HepG2 (cell line): ENCODE results near the gene YY1. TPM values are rescaled to one million over a fixed set of nuclear protein-coding genes. Genes with fewer than 3 reads are reported as not detected.

Experiments
- CBFB ChIP-seq: sonication (generic); formaldehyde crosslinking; IDR thresholded peaks from 2 replicates; pipeline ENCODE4 v1.4.0; 2020; ENCODE audit warnings: missing genetic modification reagents
- EHMT2 ChIP-seq: fragments of 200-600 bp; sonication (generic); IDR thresholded peaks from 2 replicates; pipeline ENCODE4 v1.7.0; 2017; ENCODE audit warnings: antibody characterized with exemption, low read depth, low read length, borderline replicate concordance
- FOXK2 ChIP-seq: fragments of 450-650 bp; IDR thresholded peaks from 2 replicates; pipeline ENCODE4 v1.6.1; 2016
- SP1 ChIP-seq, 2 experiments: fragments of 450-650 bp in 1 of 2; sonication (generic) in 1 of 2; formaldehyde crosslinking in 1 of 2; IDR thresholded peaks; 2 replicates each; pipeline versions ENCODE4 v1.4.0 to v1.6.1; 2016 to 2020; ENCODE audit warnings: missing genetic modification reagents in 1 of 2
- TOE1 ChIP-seq: sonication (generic); formaldehyde crosslinking; IDR thresholded peaks from 2 replicates; pipeline ENCODE4 v1.4.0; 2020; ENCODE audit warnings: mild to moderate bottlenecking, missing genetic modification reagents
- ZBTB21 ChIP-seq: sonication (generic); formaldehyde crosslinking; IDR thresholded peaks from 2 replicates; pipeline ENCODE4 v1.4.0; 2020; ENCODE audit warnings: missing genetic modification reagents
- ZFP37 ChIP-seq: sonication (generic); formaldehyde crosslinking; IDR thresholded peaks from 2 replicates; pipeline ENCODE4 v1.4.0; 2020; ENCODE audit warnings: missing genetic modification reagents, borderline replicate concordance
- ZKSCAN8 ChIP-seq: IDR thresholded peaks from 2 replicates; pipeline ENCODE4 v1.6.1; 2016; ENCODE audit warnings: borderline replicate concordance, missing genetic modification reagents, missing compliant biosample characterization
- ZNF589 ChIP-seq: sonication (generic); formaldehyde crosslinking; conservative IDR thresholded peaks from 2 replicates; pipeline ENCODE4 v1.8.0; 2022; ENCODE audit warnings: mild to moderate bottlenecking, moderate library complexity, missing genetic modification reagents
- ZSCAN25 ChIP-seq: sonication (generic); formaldehyde crosslinking; IDR thresholded peaks from 2 replicates; pipeline ENCODE4 v1.8.0; 2022; ENCODE audit warnings: mild to moderate bottlenecking, missing genetic modification reagents
- polyA plus RNA-seq, 8 experiments: library from polyadenylated mRNA; depleted of rRNA in 3 of 8; stranded (reverse) in 7 of 8; unstranded in 1 of 8; fragments of >200 nt; fragmentation: Illumina TruSeq in 4 of 8; extraction: Trizol in 4 of 8; gene quantifications; 2 replicates each; pipeline versions ENCODE4 v1.2.1 to v1.2.3, GENCODE V29; 2011 to 2016; ENCODE audit warnings: low read depth in 4 of 8, missing spikeins in 1 of 8, mixed read lengths in 1 of 8; ENCODE audit not compliant: insufficient read depth in 1 of 8
- total RNA-seq, 5 experiments: library from RNA; depleted of rRNA; stranded (reverse); fragments of >200 nt; fragmentation: Illumina TruSeq; extraction: Trizol; gene quantifications; 2 replicates each; pipeline ENCODE4 v1.2.3, GENCODE V29; 2016; ENCODE audit warnings: low read depth in 1 of 5
- TF ChIP-seq, protein P1 (sequence below), 2 experiments: sonication (generic) in 1 of 2; formaldehyde crosslinking in 1 of 2; IDR thresholded peaks; 2 replicates each; pipeline versions ENCODE4 v1.4.0 to v1.6.1; 2016 to 2020; ENCODE audit warnings: borderline replicate concordance in 1 of 2, low read depth in 1 of 2, mild to moderate bottlenecking in 1 of 2, missing genetic modification reagents in 1 of 2
- TF ChIP-seq, protein P2 (sequence below): IDR thresholded peaks from 2 replicates; pipeline ENCODE4 v1.4.0; 2020; ENCODE audit warnings: mild to moderate bottlenecking, missing genetic modification reagents
- TF ChIP-seq, protein P3 (sequence below): sonication (generic); formaldehyde crosslinking; IDR thresholded peaks from 2 replicates; pipeline ENCODE4 v1.4.0; 2020; ENCODE audit warnings: missing genetic modification reagents
- TF ChIP-seq, protein P4 (sequence below): sonication (generic); formaldehyde crosslinking; IDR thresholded peaks from 2 replicates; pipeline ENCODE4 v1.4.0; 2020; ENCODE audit warnings: missing genetic modification reagents, borderline replicate concordance

The YY1 gene
- total and polyA plus RNA-seq, 2 of the 13 experiments (the other 11 are each of a cell fraction or from before 2014, with no cell fraction given), result 29.4 to 68.1 TPM

DNA sequence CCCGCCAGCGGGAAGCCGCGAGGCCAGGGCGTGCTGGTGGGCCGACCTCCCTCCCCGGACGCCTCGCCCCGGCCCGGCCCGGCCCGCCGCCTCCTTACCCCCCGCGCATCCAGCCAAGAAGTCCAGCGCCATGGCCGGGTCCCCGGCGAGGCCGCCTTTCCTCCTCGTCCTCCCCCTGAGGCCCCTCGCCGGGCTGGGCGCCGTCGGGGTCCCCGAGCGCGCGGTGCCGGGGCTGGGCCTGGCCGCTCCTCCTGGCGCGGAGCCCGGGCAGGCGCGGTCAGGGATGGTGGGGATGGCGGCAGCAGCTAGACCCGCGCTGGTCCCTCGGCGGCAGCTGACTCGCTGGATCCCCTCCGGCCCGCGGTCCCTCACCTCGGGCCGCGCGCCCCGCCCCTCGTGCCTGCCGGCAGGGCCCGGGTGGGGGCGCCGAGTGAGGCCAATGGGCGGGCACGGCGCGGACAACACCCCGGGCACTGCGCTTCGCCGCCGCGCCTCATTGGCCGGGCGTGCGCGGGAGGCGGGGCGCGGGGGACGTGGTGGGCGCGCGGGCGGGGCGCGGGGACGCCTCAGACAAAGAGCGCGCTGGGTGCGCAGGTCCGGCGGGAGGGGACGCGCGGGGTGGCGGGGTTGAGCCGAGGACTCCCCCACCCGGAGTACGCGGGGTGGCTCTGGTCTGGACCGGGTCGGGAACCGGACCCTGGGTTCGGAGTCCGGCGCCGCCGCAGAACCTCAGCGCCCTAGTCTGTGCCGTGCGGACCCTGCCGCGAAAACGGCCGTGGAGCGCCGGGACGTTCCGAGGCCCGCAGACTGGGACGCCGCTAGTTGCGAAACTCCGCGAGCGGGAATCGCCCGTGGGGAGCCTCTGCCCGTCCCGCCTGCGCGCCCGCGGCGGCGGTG lies 67.4 kb downstream of the YY1 start, which contains the start of gene SLC25A29 (continued):
- TF ChIP-seq, protein P1, sequence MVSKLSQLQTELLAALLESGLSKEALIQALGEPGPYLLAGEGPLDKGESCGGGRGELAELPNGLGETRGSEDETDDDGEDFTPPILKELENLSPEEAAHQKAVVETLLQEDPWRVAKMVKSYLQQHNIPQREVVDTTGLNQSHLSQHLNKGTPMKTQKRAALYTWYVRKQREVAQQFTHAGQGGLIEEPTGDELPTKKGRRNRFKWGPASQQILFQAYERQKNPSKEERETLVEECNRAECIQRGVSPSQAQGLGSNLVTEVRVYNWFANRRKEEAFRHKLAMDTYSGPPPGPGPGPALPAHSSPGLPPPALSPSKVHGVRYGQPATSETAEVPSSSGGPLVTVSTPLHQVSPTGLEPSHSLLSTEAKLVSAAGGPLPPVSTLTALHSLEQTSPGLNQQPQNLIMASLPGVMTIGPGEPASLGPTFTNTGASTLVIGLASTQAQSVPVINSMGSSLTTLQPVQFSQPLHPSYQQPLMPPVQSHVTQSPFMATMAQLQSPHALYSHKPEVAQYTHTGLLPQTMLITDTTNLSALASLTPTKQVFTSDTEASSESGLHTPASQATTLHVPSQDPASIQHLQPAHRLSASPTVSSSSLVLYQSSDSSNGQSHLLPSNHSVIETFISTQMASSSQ (IDR thresholded peaks at IDR 0.05; ENCODE audit: low read depth), result no peak
- TF ChIP-seq, protein P1 (CRISPR knock-in tag; IDR thresholded peaks at IDR 0.05; ENCODE audit: borderline replicate concordance), result no peak
- no peak for TF ChIP-seq ZBTB21 (CRISPR knock-in tag)
- TF ChIP-seq SP1 (IDR thresholded peaks at IDR 0.05), result no peak
- TF ChIP-seq SP1 (CRISPR knock-in tag; IDR thresholded peaks at IDR 0.05), result peak; percentile 49; the same call in 1 of the 2 replicates
- TF ChIP-seq ZKSCAN8 (CRISPR knock-in tag), result no peak
- TF ChIP-seq, protein P2, sequence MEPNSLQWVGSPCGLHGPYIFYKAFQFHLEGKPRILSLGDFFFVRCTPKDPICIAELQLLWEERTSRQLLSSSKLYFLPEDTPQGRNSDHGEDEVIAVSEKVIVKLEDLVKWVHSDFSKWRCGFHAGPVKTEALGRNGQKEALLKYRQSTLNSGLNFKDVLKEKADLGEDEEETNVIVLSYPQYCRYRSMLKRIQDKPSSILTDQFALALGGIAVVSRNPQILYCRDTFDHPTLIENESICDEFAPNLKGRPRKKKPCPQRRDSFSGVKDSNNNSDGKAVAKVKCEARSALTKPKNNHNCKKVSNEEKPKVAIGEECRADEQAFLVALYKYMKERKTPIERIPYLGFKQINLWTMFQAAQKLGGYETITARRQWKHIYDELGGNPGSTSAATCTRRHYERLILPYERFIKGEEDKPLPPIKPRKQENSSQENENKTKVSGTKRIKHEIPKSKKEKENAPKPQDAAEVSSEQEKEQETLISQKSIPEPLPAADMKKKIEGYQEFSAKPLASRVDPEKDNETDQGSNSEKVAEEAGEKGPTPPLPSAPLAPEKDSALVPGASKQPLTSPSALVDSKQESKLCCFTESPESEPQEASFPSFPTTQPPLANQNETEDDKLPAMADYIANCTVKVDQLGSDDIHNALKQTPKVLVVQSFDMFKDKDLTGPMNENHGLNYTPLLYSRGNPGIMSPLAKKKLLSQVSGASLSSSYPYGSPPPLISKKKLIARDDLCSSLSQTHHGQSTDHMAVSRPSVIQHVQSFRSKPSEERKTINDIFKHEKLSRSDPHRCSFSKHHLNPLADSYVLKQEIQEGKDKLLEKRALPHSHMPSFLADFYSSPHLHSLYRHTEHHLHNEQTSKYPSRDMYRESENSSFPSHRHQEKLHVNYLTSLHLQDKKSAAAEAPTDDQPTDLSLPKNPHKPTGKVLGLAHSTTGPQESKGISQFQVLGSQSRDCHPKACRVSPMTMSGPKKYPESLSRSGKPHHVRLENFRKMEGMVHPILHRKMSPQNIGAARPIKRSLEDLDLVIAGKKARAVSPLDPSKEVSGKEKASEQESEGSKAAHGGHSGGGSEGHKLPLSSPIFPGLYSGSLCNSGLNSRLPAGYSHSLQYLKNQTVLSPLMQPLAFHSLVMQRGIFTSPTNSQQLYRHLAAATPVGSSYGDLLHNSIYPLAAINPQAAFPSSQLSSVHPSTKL (CRISPR knock-in tag), result 0 out of 2 replicates have a peak, but pooled peaks have one; percentile 24
- TF ChIP-seq, protein P3, sequence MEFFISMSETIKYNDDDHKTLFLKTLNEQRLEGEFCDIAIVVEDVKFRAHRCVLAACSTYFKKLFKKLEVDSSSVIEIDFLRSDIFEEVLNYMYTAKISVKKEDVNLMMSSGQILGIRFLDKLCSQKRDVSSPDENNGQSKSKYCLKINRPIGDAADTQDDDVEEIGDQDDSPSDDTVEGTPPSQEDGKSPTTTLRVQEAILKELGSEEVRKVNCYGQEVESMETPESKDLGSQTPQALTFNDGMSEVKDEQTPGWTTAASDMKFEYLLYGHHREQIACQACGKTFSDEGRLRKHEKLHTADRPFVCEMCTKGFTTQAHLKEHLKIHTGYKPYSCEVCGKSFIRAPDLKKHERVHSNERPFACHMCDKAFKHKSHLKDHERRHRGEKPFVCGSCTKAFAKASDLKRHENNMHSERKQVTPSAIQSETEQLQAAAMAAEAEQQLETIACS (CRISPR knock-in tag), result no peak; the same call in 1 of the 2 replicates
- TF ChIP-seq ZSCAN25, result no peak
- TF ChIP-seq, protein P4, sequence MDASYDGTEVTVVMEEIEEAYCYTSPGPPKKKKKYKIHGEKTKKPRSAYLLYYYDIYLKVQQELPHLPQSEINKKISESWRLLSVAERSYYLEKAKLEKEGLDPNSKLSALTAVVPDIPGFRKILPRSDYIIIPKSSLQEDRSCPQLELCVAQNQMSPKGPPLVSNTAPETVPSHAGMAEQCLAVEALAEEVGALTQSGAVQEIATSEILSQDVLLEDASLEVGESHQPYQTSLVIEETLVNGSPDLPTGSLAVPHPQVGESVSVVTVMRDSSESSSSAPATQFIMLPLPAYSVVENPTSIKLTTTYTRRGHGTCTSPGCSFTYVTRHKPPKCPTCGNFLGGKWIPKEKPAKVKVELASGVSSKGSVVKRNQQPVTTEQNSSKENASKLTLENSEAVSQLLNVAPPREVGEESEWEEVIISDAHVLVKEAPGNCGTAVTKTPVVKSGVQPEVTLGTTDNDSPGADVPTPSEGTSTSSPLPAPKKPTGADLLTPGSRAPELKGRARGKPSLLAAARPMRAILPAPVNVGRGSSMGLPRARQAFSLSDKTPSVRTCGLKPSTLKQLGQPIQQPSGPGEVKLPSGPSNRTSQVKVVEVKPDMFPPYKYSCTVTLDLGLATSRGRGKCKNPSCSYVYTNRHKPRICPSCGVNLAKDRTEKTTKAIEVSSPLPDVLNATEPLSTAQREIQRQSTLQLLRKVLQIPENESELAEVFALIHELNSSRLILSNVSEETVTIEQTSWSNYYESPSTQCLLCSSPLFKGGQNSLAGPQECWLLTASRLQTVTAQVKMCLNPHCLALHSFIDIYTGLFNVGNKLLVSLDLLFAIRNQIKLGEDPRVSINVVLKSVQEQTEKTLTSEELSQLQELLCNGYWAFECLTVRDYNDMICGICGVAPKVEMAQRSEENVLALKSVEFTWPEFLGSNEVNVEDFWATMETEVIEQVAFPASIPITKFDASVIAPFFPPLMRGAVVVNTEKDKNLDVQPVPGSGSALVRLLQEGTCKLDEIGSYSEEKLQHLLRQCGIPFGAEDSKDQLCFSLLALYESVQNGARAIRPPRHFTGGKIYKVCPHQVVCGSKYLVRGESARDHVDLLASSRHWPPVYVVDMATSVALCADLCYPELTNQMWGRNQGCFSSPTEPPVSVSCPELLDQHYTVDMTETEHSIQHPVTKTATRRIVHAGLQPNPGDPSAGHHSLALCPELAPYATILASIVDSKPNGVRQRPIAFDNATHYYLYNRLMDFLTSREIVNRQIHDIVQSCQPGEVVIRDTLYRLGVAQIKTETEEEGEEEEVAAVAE (CRISPR knock-in tag), result no peak
- TF ChIP-seq FOXK2, result no peak
- no peak for TF ChIP-seq EHMT2
- no peak for TF ChIP-seq CBFB (CRISPR knock-in tag)
- TF ChIP-seq ZFP37 (CRISPR knock-in tag), result no peak
- TF ChIP-seq TOE1 (CRISPR knock-in tag), result no peak
- TF ChIP-seq ZNF589 (CRISPR knock-in tag), result no peak
